Amygdala (tissue), 56 donors: ENCODE data around the gene USP20.
"Not testable (repeated sequence)": the region's sequence is repeated elsewhere in the genome, so short reads cannot be mapped to it uniquely, and the experiment has no call there.

Source experiments
- DNase-seq, 56 donors: peaks; one replicate each; lab custom pipeline; 2025; lab: John Stamatoyannopoulos, UW

USP20 gene

DNA sequence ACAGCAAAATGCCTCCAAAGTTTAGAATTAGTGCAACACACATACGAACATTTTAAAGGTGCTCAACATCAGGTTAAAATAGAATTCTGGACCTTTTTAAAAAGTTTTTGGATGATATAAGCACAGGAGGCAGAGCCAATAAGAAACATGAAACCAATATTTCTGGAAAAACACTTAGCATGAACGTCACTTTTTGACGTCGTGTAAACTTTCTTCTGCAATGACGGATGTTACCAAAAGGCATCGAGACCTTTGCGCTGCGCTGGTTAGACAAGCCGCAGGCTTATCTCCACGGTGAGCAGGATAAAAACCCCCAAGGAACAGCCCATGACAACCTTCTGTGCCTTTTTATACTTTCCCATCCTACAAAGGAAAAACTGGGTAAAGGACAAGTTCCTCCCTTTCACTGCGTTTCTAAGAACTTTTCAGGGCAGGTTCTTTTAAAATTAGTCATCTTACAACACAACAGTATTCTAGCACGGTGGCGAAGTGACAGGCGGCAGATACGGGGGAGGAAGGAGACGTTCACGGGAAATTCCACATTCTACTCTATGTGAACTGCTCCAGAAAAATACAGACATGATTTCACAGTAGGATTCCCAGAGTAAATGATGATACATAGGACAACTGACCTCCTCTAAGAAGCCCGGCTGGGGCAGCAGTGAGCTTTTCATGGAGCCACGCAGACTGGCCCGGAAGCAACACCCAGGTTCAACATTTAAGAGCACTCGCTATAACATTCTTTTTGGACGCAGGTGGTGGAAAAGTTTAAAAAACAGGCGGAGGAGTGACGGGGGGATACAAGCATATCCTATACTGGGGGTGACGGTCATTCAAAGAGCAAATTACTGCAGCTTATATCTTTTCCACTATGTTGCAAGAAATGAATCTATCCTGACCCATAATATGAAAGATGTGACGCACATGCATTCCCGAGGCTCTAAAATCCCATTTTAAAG is 52.4 kb downstream of the USP20 start:
- peak in 1 of 56 donors; percentile 15 for DNase-seq

DNA sequence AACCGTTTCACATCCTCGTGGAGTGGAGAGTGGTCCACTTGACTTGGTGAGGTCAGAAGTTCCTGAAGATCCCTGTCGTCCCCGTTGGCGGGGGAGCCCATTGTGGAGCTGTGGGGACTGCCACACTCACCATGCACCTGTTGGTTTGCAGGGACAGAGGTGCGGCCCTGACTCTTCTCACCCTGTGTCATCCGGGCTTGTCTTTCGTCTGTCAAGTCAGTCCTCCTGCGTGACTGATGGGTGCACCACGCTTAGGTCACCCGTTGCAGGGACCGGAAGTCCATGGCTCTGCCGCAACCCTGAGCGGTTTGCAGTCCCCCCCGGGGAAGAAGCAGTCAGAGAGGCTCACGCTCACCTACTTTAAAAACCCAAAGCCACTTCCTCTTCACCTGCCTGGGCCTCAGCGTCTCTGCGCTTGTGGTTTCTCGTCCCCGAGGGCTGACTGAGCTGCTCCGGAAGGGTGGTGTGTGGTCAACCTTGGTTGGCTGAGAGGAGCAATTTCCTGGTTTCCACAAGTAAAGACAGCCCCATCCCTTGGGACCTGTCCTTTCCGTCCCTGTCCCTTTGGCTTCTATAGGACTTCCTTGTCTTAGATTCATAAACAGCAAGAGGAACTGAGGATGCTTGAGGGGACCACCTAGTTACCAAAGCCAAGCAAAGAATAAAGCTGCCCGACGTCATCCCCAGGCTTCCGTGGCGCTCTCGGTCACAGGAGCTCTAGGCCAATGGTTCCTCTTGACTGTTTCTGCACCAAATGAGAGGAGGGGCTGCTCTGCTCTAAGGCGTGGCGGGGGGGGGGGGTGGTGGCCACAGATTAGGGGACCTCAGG is 53.2 kb downstream of the USP20 start:
- DNase-seq = no peak

- no peak for DNase-seq
Observed at GRCh38 chr9:129889122-129889940, 54.1 kb downstream of the USP20 start.

GRCh38 chr9:129889941-129890717 is 54.9 kb downstream of the USP20 start:
- DNase-seq = peak in 1 of 56 donors; percentile 20

- not testable (repeated sequence) for DNase-seq
Observed at GRCh38 chr9:129890718-129891299, 55.6 kb downstream of the USP20 start.

GRCh38 chr9:129891569-129891968 is 56.3 kb downstream of the USP20 start:
- no peak for DNase-seq

- DNase-seq = no peak
Observed at GRCh38 chr9:129894120-129894823, 59.0 kb downstream of the USP20 start.

GRCh38 chr9:129895376-129896268 is 60.4 kb downstream of the USP20 start:
- no peak for DNase-seq

DNA sequence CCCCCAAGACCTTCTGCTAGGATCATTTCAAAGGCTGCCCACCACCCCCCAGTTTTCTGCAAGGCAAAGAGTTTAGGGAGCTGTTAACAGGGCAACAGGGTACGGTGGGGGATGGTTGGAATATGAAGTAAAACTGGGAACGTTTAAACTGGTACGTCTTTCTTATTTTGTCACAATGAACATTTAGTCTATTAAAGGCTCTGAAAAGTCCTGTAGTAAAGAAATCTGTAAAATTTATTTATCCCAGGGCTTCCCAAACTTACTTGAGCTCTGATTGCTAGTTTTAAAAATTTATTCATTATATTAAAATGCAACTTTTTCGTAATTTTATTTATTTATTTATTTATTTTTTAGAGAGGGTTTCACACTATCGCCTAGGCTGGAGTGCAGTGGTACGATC is 62.0 kb downstream of the USP20 start:
- DNase-seq = no peak

GRCh38 chr9:129898185-129898584 is 62.9 kb downstream of the USP20 start:
- no peak for DNase-seq

GRCh38 chr9:129899620-129900019 is 64.4 kb downstream of the USP20 start:
- DNase-seq = no peak

- no peak for DNase-seq
Observed at GRCh38 chr9:129900263-129901027, 65.2 kb downstream of the USP20 start.

DNA sequence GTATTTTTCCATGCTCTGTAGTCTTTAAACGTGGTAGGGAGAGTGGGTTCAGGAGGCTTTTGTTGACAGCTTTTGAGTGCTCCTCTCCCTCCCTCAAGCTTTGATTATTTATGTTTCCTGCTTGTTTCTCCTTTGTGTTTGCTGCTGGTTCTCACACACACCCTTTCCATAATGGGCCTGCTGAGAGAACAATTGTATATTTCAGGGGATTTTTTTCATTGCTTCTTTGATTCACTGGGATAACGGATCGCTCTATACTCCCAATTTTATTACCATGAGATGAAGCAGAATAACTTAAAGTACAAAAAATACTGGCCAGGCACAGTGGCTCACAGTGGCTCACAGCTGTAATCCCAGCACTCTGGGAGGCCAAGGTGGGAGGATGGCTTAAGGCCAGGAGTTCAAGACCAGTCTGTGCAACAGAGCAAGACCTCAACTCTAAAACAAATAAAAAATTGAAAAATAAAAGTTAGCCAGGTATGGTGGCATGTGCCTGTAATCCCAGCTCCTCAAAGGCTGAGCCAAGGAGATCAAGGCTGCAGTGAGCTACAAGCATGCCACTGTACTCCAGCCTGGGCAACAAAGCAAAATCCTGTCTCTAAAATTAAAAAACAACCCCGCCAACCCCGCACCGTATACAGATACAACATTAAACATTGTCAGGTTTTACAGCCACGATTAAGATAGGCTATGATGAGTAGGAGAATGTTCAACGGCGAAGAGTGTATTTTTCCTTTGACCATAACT is 66.9 kb downstream of the USP20 start:
- no peak for DNase-seq

GRCh38 chr9:129902740-129903134 is 67.5 kb downstream of the USP20 start:
- no peak for DNase-seq

DNA sequence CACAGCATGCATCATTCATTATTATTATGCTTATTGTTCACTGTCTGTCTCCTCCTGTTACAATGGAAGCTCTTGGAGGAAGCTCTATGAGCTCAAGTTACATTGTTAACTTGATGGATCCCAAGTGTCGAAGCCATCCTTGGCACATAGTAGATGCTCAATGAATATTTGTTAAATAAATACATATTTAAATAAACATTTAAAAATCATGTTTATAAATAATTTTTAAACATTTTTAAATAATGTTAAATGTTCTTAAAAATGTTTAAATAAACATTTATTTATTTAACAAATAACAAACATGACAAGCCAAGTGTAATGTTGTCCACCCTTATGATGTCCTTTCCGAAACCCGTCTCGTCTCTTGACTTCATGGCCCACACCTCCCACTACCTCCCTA is 69.5 kb downstream of the USP20 start:
- no peak for DNase-seq

- no peak for DNase-seq
Observed at GRCh38 chr9:129906298-129906697, 71.0 kb downstream of the USP20 start.
